Measurements from ENCODE around the gene CHD9.

The CHD9 gene

GRCh38 chr16:53198933-53199332 lies 144.1 kb downstream of the CHD9 start:
- Histone ChIP-seq H3K9me2 (replicated peaks; ENCODE audit: insufficient read depth, low read length) (no peaks in the 10 kb centered on the region), H2AFZ (ENCODE audit: low read depth, low read length, severe bottlenecking) (no peak overlapping the region), H4K20me1 (ENCODE audit: low read depth, low read length) (no peaks in the 10 kb centered on the region), H3K4me2 (ENCODE audit: low read depth, low read length, poor library complexity, severe bottlenecking) (no peak overlapping the region), H3K4me3 (ENCODE audit: insufficient read depth, low read length, poor library complexity, severe bottlenecking) (no peak overlapping the region), H3K27me3 (ENCODE audit: low read length) (no peaks in the 10 kb centered on the region), H3K9ac (ENCODE audit: low read length) (no peak overlapping the region), H3K27ac (ENCODE audit: low read depth, low read length) (no peak overlapping the region), H3K9me3 (ENCODE audit: insufficient read depth, low read length) (no peaks in the 10 kb centered on the region; the same call in 1 of the 2 replicates), H3F3A (ENCODE audit: insufficient read depth) (no peaks in the 10 kb centered on the region), H3K79me2 (ENCODE audit: insufficient read depth, low read length) (peaks cover 6% of the 10 kb centered on the region; the same call in 1 of the 2 replicates), H3K36me3 (ENCODE audit: low read length) (peaks cover 25% of the 10 kb centered on the region)
- TF ChIP-seq EZH2phosphoT487 (conservative IDR thresholded peaks at IDR 0.05; ENCODE audit: low read length) (no peak), CTCF (IDR thresholded peaks at IDR 0.05; ENCODE audit: insufficient read depth, low read length, poor library complexity, severe bottlenecking) (no peak)

- Histone ChIP-seq H3K36me3 (ENCODE audit: low read length) (peaks cover 25% of the 10 kb centered on the region), H3K27ac (ENCODE audit: low read depth, low read length) (no peak overlapping the region), H2AFZ (ENCODE audit: low read depth, low read length, severe bottlenecking) (no peak overlapping the region), H3K27me3 (ENCODE audit: low read length) (no peaks in the 10 kb centered on the region), H3F3A (ENCODE audit: insufficient read depth) (no peaks in the 10 kb centered on the region), H3K9me3 (ENCODE audit: insufficient read depth, low read length) (no peaks in the 10 kb centered on the region; the same call in 1 of the 2 replicates), H3K9me2 (replicated peaks; ENCODE audit: insufficient read depth, low read length) (no peaks in the 10 kb centered on the region), H3K79me2 (ENCODE audit: insufficient read depth, low read length) (peaks cover 6% of the 10 kb centered on the region; the same call in 1 of the 2 replicates), H3K9ac (ENCODE audit: low read length) (no peak overlapping the region), H3K4me3 (ENCODE audit: insufficient read depth, low read length, poor library complexity, severe bottlenecking) (no peak overlapping the region), H4K20me1 (ENCODE audit: low read depth, low read length) (no peaks in the 10 kb centered on the region), H3K4me2 (ENCODE audit: low read depth, low read length, poor library complexity, severe bottlenecking) (no peak overlapping the region)
- TF ChIP-seq EZH2phosphoT487 (conservative IDR thresholded peaks at IDR 0.05; ENCODE audit: low read length) (no peak), CTCF (IDR thresholded peaks at IDR 0.05; ENCODE audit: insufficient read depth, low read length, poor library complexity, severe bottlenecking) (no peak)
Measured at GRCh38 chr16:53201900-53202299, 147.1 kb downstream of the CHD9 start.

GRCh38 chr16:53202398-53202797 lies 147.6 kb downstream of the CHD9 start:
- Histone ChIP-seq H3K9me2 (replicated peaks; ENCODE audit: insufficient read depth, low read length) (no peaks in the 10 kb centered on the region), H3K4me2 (ENCODE audit: low read depth, low read length, poor library complexity, severe bottlenecking) (no peak overlapping the region), H3K4me3 (ENCODE audit: insufficient read depth, low read length, poor library complexity, severe bottlenecking) (no peak overlapping the region), H3K79me2 (ENCODE audit: insufficient read depth, low read length) (peaks cover 6% of the 10 kb centered on the region; the same call in 1 of the 2 replicates), H3K27me3 (ENCODE audit: low read length) (no peaks in the 10 kb centered on the region), H4K20me1 (ENCODE audit: low read depth, low read length) (no peaks in the 10 kb centered on the region), H3K27ac (ENCODE audit: low read depth, low read length) (no peak overlapping the region), H2AFZ (ENCODE audit: low read depth, low read length, severe bottlenecking) (no peak overlapping the region), H3K9ac (ENCODE audit: low read length) (no peak overlapping the region), H3F3A (ENCODE audit: insufficient read depth) (no peaks in the 10 kb centered on the region), H3K36me3 (ENCODE audit: low read length) (peaks cover 25% of the 10 kb centered on the region), H3K9me3 (ENCODE audit: insufficient read depth, low read length) (no peaks in the 10 kb centered on the region; the same call in 1 of the 2 replicates)
- no peak for TF ChIP-seq EZH2phosphoT487 (conservative IDR thresholded peaks at IDR 0.05; ENCODE audit: low read length)
- TF ChIP-seq CTCF (IDR thresholded peaks at IDR 0.05; ENCODE audit: insufficient read depth, low read length, poor library complexity, severe bottlenecking): no peak
